ENCODE measurements around the gene ACTRT2. TPM values are rescaled to one million over a fixed set of nuclear protein-coding genes. Genes with fewer than 3 reads are reported as not detected.

Gene ACTRT2
- total RNA-seq, 1 experiment from 2014 or later: not detected

DNA sequence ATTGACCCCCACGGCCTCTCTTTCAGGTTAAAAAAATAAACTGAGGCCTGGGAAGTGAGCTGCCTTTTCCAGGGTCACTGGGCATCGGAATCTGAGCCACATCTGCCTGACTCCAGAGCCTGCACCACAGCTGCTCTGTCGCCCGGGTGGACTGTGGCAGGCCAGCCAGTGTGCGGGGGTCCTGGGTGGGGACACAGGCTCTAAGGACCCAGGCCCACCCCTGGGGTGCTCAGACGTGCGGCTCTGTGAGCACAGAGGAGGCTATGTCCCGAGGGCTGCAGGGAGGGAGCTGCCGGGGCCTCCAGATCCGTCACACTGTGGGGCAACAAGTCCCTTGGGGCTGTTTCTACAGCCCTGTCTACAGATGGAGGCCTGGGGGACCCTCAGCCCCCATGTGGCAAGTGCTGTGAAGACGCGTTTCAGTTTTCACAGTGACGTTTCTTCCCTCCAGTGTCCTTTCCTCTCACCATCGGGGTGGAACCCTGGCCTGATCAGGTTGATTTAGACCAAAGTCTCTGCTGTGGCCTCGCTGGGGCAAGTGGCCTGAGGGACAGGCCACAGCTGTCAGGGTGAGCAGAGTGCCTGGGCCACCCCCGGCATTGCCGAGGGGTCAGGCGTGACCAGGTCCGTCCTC, 39.2 kb upstream of the ACTRT2 start:
- no peak overlapping the region for H3K4me3 ChIP-seq
- H3K9me3 ChIP-seq: no peaks in the 10 kb centered on the region
- DNase-seq: no peak
- H3K36me3 ChIP-seq: no peaks in the 10 kb centered on the region
- H3K27me3 ChIP-seq: no peaks in the 10 kb centered on the region

- Histone ChIP-seq H3K36me3 (no peaks in the 10 kb centered on the region), H3K27me3 (no peaks in the 10 kb centered on the region), H3K4me3 (no peak overlapping the region), H3K9me3 (no peaks in the 10 kb centered on the region)
- no peak for DNase-seq
Observed at GRCh38 chr1:2982615-2983318, 38.5 kb upstream of the ACTRT2 start.

DNA sequence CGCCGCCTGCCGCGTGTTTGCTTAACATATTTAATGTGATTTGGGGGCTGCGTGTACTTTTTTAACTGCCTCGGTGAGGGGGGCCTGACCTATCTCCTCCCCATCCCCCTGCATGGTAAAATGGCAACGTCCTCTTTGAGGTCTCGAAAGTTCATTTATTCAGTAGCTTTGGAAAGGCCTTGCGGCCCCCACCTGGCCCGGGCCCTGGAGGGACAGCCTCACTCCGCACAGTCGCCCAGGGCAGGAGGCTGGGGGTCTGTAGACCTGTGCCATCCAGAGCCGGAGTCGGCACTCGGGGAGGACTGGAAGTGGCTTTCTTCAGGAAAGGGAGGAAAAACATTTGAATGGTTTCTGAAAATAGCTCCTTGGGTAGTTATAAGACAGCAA, 38.0 kb upstream of the ACTRT2 start:
- no peaks in the 10 kb centered on the region for H3K36me3 ChIP-seq
- no peak overlapping the region for H3K4me3 ChIP-seq
- no peak for DNase-seq
- H3K9me3 ChIP-seq: no peaks in the 10 kb centered on the region
- no peaks in the 10 kb centered on the region for H3K27me3 ChIP-seq

- H3K9me3 ChIP-seq: no peaks in the 10 kb centered on the region
- no peaks in the 10 kb centered on the region for H3K27me3 ChIP-seq
- H3K4me3 ChIP-seq: no peak overlapping the region
- no peak for DNase-seq
- H3K36me3 ChIP-seq: no peaks in the 10 kb centered on the region
Observed at GRCh38 chr1:2983706-2984398, 37.4 kb upstream of the ACTRT2 start.

DNA sequence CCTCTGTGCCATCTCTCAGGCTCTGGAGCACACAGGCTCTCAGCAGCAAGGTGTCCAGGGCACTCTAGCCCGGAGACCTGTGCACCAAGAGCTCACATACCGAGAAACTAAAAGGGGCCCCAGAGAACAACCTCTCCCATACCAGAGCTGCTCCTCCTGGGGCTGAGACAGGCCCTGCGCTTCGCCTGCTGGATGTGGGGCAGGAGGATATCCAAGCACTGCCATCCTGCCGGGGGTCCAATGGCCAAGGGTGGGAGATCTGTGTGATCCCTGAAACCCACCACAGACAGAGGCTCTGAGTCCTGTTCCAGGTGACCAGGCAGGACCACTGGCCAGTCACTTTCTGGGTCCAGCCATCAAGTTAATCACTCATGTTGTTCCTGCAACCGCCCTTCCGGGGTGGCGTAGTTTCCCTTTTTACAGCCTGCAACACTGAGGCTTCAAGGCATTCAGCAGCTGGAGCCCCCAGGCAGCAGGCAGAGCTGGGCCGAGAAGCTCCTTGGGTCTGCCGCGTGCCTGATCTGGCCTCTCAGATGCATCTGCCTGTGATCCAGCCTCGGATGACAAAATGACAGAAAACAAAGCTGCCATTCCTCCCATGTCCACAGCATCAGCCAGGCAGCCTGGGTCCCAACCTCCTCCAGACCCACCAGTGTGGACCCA, 36.7 kb upstream of the ACTRT2 start:
- no peak for DNase-seq
- Histone ChIP-seq H3K27me3 (no peaks in the 10 kb centered on the region), H3K9me3 (no peaks in the 10 kb centered on the region), H3K4me3 (no peak overlapping the region), H3K36me3 (no peaks in the 10 kb centered on the region)

GRCh38 chr1:2985067-2985561, 36.2 kb upstream of the ACTRT2 start:
- no peak for DNase-seq
- Histone ChIP-seq H3K4me3 (no peak overlapping the region), H3K27me3 (no peaks in the 10 kb centered on the region), H3K36me3 (no peaks in the 10 kb centered on the region), H3K9me3 (no peaks in the 10 kb centered on the region)

- Histone ChIP-seq H3K27me3 (no peaks in the 10 kb centered on the region), H3K4me3 (no peak overlapping the region), H3K36me3 (no peaks in the 10 kb centered on the region), H3K9me3 (no peaks in the 10 kb centered on the region)
- no peak for DNase-seq
Observed at GRCh38 chr1:2985694-2986548, 35.3 kb upstream of the ACTRT2 start.

DNA sequence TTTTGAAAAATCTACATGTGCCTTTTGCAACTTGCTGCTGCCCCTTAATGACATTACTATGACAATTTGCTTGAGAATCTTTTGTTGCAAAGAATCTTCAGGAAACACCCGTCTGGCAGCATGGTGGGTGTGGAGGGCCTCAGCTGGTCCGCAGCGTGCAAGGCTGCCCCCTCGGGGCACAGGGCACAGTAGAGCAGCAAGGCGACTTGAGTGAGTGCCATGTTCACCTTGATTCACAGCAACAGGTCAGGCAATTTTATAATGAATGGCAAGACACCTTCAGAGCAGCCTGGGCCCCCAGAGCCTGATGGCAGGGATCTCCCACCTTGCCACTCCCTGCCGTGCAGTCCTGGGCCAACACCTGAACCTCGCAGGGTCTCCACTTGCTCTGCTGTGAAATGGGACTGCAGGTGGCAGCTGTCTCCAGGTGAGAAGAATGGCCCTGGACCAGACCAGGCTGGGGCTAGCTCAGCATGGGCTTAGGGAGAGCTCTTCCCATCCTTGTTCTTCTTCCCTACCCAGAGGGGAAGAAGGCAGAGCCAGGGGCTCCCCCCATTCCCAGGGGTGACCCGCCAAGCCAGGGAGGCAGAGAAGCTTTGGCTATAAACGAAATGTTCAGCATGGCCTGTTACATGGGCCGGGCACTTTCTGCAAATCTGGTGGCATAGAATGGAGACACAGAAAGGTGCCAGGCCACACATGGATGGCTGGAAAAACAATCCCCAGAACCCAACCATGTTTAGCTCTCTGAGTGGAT, 34.5 kb upstream of the ACTRT2 start:
- Histone ChIP-seq H3K9me3 (no peaks in the 10 kb centered on the region), H3K36me3 (no peaks in the 10 kb centered on the region), H3K27me3 (no peaks in the 10 kb centered on the region), H3K4me3 (no peak overlapping the region)
- no peak for DNase-seq

DNA sequence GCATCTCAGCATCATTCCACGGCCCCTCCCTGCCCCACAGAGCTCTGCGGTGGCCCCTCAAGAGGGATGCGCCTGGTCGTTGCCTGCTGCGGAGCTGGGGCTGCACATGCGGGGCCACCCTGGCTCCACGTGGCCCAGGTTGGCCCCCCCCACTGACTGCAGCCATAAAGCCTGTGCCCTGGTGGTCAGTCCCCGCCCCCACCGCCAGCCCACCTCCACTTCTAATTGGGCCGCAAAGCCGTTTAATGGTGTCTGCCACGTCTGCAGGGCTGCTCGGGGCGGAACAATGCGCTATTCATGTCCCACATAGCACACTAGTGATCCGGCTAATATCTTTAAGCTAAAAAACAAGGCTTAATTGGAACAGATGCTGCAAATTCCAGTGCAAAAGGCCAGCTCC, 33.5 kb upstream of the ACTRT2 start:
- DNase-seq: no peak
- Histone ChIP-seq H3K4me3 (no peak overlapping the region), H3K36me3 (no peaks in the 10 kb centered on the region), H3K27me3 (no peaks in the 10 kb centered on the region), H3K9me3 (no peaks in the 10 kb centered on the region)

- DNase-seq: no peak
- no peaks in the 10 kb centered on the region for H3K36me3 ChIP-seq
- H3K27me3 ChIP-seq: no peaks in the 10 kb centered on the region
- H3K4me3 ChIP-seq: no peak overlapping the region
- no peaks in the 10 kb centered on the region for H3K9me3 ChIP-seq
Observed at GRCh38 chr1:2988256-2988655, 33.0 kb upstream of the ACTRT2 start.

DNA sequence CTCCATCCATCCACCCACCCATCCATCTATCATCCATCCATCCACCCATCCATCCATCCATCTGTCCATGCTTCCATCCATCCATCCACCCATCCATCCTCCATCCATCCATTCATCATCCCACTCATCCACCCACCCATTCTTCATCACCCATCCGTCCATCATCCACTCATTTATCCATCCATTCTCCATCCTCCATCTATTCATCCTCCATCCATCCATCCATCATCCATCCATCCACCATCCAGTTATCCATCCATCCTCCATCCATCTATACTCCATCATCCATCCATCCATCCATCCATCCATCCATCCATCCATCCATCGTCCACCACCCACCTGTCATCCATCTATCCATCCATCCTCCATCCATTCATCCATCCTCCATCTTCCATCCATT, 32.1 kb upstream of the ACTRT2 start:
- no peak for DNase-seq
- Histone ChIP-seq H3K36me3 (no peaks in the 10 kb centered on the region), H3K4me3 (no peak overlapping the region), H3K9me3 (peaks cover 1% of the 10 kb centered on the region; the same call in 1 of the 2 replicates), H3K27me3 (no peaks in the 10 kb centered on the region)

DNA sequence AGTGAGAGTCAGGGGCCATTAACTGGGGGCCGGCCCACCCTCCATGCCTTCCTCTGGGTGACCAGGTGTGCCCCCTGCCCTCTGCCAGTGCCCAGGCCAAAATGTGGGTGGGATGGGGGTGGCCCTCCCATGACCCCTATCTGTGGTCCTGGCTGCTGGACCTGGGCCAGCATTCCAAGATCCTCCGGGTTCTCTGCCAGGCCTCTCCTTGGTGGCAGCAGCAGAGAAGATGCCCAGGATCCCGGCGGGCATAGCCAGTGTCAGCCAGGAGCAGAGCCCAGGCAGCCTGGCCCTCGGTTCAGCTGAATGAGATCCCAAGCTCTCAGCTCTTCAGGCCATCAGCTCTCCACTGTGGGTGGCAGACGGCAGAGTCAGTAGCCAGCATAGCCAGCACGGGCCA, 31.3 kb upstream of the ACTRT2 start:
- Histone ChIP-seq H3K27me3 (no peaks in the 10 kb centered on the region), H3K9me3 (peaks cover 5% of the 10 kb centered on the region; the same call in 1 of the 2 replicates), H3K36me3 (no peaks in the 10 kb centered on the region), H3K4me3 (no peak overlapping the region)
- no peak for DNase-seq

DNA sequence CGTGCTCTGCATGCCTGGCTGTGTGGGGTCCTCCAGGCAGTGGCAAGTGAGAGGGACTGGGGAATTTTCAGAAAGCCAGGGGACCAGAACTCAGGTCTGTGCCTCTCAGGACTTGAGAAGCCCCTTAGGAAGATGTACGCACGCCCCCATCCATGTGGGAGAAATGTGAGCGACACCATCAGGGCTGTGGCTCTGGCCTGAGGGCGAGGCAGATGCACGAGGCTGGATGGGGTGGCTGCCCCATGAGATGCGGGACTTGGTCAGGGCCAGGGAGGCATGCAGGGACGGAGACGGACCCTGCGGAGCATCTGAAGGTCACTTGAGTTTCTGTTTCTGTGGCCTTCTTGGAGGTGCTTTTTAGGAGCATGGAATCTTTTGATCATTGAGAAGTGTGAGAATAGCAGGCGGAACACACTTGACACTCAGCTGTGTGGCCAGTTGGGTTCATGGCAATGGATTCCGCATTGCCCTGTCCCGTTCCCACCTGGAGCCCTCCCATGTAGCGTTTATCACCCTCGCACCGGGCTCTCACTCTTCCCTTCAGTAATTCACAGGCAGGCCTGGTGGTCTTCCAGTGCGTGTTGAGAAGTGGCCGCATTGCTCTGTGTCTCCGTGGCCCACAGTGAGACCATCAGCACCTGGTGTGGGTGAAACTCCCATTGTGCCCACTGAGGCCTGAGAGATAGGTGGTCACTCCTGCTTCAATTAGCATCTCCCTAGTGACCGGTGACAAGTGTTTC, 30.7 kb upstream of the ACTRT2 start:
- DNase-seq: no peak
- Histone ChIP-seq H3K4me3 (no peak overlapping the region), H3K36me3 (no peaks in the 10 kb centered on the region), H3K27me3 (no peaks in the 10 kb centered on the region), H3K9me3 (peaks cover 5% of the 10 kb centered on the region; the same call in 1 of the 2 replicates)

- DNase-seq: no peak
- Histone ChIP-seq H3K36me3 (no peaks in the 10 kb centered on the region), H3K9me3 (peaks cover 5% of the 10 kb centered on the region; the same call in 1 of the 2 replicates), H3K4me3 (no peak overlapping the region), H3K27me3 (peaks cover 2% of the 10 kb centered on the region; the same call in 1 of the 2 replicates)
Observed at GRCh38 chr1:2991753-2992495, 29.3 kb upstream of the ACTRT2 start.
